Endothelial cell of umbilical vein (primary cell): Measurements from ENCODE around the gene CD79B. TPM values are rescaled to one million over a fixed set of nuclear protein-coding genes. Genes with fewer than 3 reads are reported as not detected.

Experiments used
- BruUV-seq: library from RNA; stranded (reverse); fragments of 400-500 nt; replicated peaks from 2 replicates; lab custom pipeline; 2021; lab: Mats Ljungman, UMichigan
- CTCF ChIA-PET: fragments of 300-600, 350-600 bp; sonication (Branson Sonifier 250); formaldehyde crosslinking; loops from one replicate; lab custom pipeline; 2021; ENCODE audit warnings: antibody characterized with exemption, inconsistent platforms; lab: Charles Lee
- POLR2A ChIA-PET: fragments of 300-600, 350-600 bp; sonication (Branson Sonifier 250); formaldehyde crosslinking; loops from one replicate; lab custom pipeline; 2021; ENCODE audit warnings: antibody characterized with exemption, inconsistent platforms; lab: Charles Lee
- DNase-seq: peaks from one replicate; pipeline ENCODE4 v3.0.0-alpha.2; 2011; ENCODE audit warnings: low read depth, low spot score
- FAIRE-seq: peaks from 2 replicates; lab custom pipeline; 2011; peaks lifted over from hg19 to GRCh38; lab: Jason Lieb, UNC
- H2AFZ ChIP-seq: 2 replicates; pipeline ENCODE4 v1.6.0; 2012; ENCODE audit warnings: low read depth, low read length, control low read depth, inconsistent platforms
- H3K27ac ChIP-seq: 2 replicates; pipeline ENCODE4 v1.5.1; 2011; ENCODE audit warnings: low read depth, mild to moderate bottlenecking, control low read depth, low read length, moderate library complexity; ENCODE audit not compliant: insufficient read depth
- H3K27me3 ChIP-seq, 2 experiments: 2 replicates each; pipeline versions ENCODE4 v1.6.0 to v1.6.1; 2011; ENCODE audit warnings: low read length in 2 of 2, mixed read lengths in 1 of 2; ENCODE audit not compliant: control insufficient read depth in 2 of 2, insufficient read depth in 2 of 2
- H3K36me3 ChIP-seq, 2 experiments: 2 replicates in 1 of 2; 3 replicates in 1 of 2; pipeline ENCODE4 v1.5.1; 2011; ENCODE audit warnings: low read length in 2 of 2, mild to moderate bottlenecking in 1 of 2, moderate library complexity in 1 of 2; ENCODE audit not compliant: control insufficient read depth in 2 of 2, insufficient read depth in 2 of 2; ENCODE audit errors: extremely low read depth in 1 of 2
- H3K4me1 ChIP-seq: 3 replicates; pipeline ENCODE4 v1.5.1; 2011; ENCODE audit warnings: mild to moderate bottlenecking, low read length; ENCODE audit not compliant: control insufficient read depth, insufficient read depth; ENCODE audit errors: extremely low read depth
- H3K4me2 ChIP-seq: 2 replicates; pipeline ENCODE4 v1.6.1; 2011; ENCODE audit warnings: low read length, control low read depth, mixed read lengths; ENCODE audit not compliant: insufficient read depth
- H3K4me3 ChIP-seq, 3 experiments: fragments of 200-600 bp in 1 of 3; sonication (generic), shearing (Covaris generic) in 1 of 3; replicated peaks in 1 of 3; 2 replicates each; pipeline ENCODE4 v1.5.1; 2011 to 2016; ENCODE audit warnings: control low read depth in 3 of 3, low read length in 3 of 3, mild to moderate bottlenecking in 2 of 3, inconsistent platforms in 1 of 3, low read depth in 1 of 3, moderate library complexity in 1 of 3; ENCODE audit not compliant: insufficient read depth in 1 of 3
- H3K79me2 ChIP-seq: 2 replicates; pipeline ENCODE4 v1.6.0; 2012; ENCODE audit warnings: low read length, inconsistent platforms; ENCODE audit not compliant: control insufficient read depth, insufficient read depth
- H3K9ac ChIP-seq: replicated peaks from 2 replicates; pipeline ENCODE3; 2011; ENCODE audit warnings: low read length, control low read depth; ENCODE audit not compliant: insufficient read depth; ENCODE audit errors: extremely low read depth
- H3K9me1 ChIP-seq: replicated peaks from 3 replicates; pipeline ENCODE4 v1.6.0; 2011; ENCODE audit warnings: mild to moderate bottlenecking, low read length; ENCODE audit not compliant: control insufficient read depth, insufficient read depth; ENCODE audit errors: extremely low read depth
- H3K9me3 ChIP-seq: replicated peaks from 2 replicates; pipeline ENCODE4 v1.5.1; 2012; ENCODE audit warnings: low read length, inconsistent platforms; ENCODE audit not compliant: control insufficient read depth, insufficient read depth
- H4K20me1 ChIP-seq: replicated peaks from 2 replicates; pipeline ENCODE3; 2011; ENCODE audit warnings: mild to moderate bottlenecking, low read length; ENCODE audit not compliant: control insufficient read depth, insufficient read depth; ENCODE audit errors: extremely low read depth
- CTCF ChIP-seq, 2 donors: IDR thresholded peaks; 1 replicate in 1 of 2; 2 replicates in 1 of 2; pipeline ENCODE4 v1.5.1; 2011; ENCODE audit warnings: low read length in 2 of 2, mild to moderate bottlenecking in 2 of 2, moderate library complexity in 2 of 2, control low read depth in 1 of 2, inconsistent platforms in 1 of 2, low read depth in 1 of 2; ENCODE audit not compliant: insufficient read depth in 1 of 2; ENCODE audit errors: extremely low read depth in 1 of 2
- EZH2 ChIP-seq: IDR thresholded peaks from 2 replicates; pipeline ENCODE4 v1.6.1; 2012; ENCODE audit warnings: borderline replicate concordance, low read depth, mild to moderate bottlenecking, moderate library complexity, low read length, inconsistent platforms; ENCODE audit not compliant: severe bottlenecking
- FOS ChIP-seq: IDR thresholded peaks from 2 replicates; pipeline ENCODE4 v1.6.1; 2011; ENCODE audit warnings: mild to moderate bottlenecking, low read length, moderate library complexity, borderline replicate concordance; ENCODE audit not compliant: insufficient read depth
- GATA2 ChIP-seq: IDR thresholded peaks from 2 replicates; pipeline ENCODE4 v1.7.0; 2011; ENCODE audit warnings: low read depth, mild to moderate bottlenecking, moderate library complexity, mixed read lengths, low read length; ENCODE audit not compliant: insufficient read length, insufficient read depth
- JUN ChIP-seq: IDR thresholded peaks from 2 replicates; pipeline ENCODE4 v1.6.1; 2011; ENCODE audit warnings: borderline replicate concordance, low read depth; ENCODE audit not compliant: insufficient read length, insufficient read depth
- MAX ChIP-seq: IDR thresholded peaks from 2 replicates; pipeline ENCODE4 v1.6.1; 2011; ENCODE audit not compliant: insufficient read depth, insufficient read length
- MYC ChIP-seq: IDR thresholded peaks from one replicate; pipeline ENCODE4 v1.6.1; 2011; ENCODE audit warnings: mild to moderate bottlenecking, low read depth, low read length
- POLR2A ChIP-seq: IDR thresholded peaks from 2 replicates; pipeline ENCODE4 v1.6.1; 2012; ENCODE audit warnings: low read depth, mild to moderate bottlenecking, control low read depth, low read length
- POLR2AphosphoS5 ChIP-seq: IDR thresholded peaks from 2 replicates; pipeline ENCODE4 v1.6.1; 2012; ENCODE audit warnings: low read depth, mild to moderate bottlenecking, control low read depth, low read length, moderate library complexity; ENCODE audit not compliant: insufficient read depth
- dilution Hi-C: fragments of 300-500 bp; cut with MboI; formaldehyde crosslinking; loops from one replicate; pipeline ENCODE4 v1.15.0; 2019; ENCODE audit warnings: low sequenced_read_pairs; ENCODE audit not compliant: extremely low pct_ligation_motif_present
- intact Hi-C: fragments of 100-400 bp; cut with micrococcal nuclease; formaldehyde crosslinking; loops from one replicate; pipeline ENCODE4 v1.10.0; 2022
- polyA plus RNA-seq, 4 experiments: library from polyadenylated mRNA; depleted of rRNA in 3 of 4; stranded (reverse) in 3 of 4; unstranded in 1 of 4; fragments of >200 nt; gene quantifications; 2 replicates each; pipeline versions ENCODE4 v1.2.1 to v1.2.3, GENCODE V29; 2011 to 2012; ENCODE audit warnings: missing spikeins in 1 of 4
- total RNA-seq: library from RNA; stranded (reverse); gene quantifications from 2 replicates; pipeline ENCODE4 v1.2.3, GENCODE V29; 2021

Gene CD79B
- total and polyA plus RNA-seq, 2 donors (not counting 3 experiments of a cell fraction or from before 2014, with no cell fraction given), result 2.1 to 3.9 TPM

GRCh38 chr17:63950940-63951907 lies 19.1 kb upstream of the CD79B start:
- no peaks in the 10 kb centered on the region for H3K9me3 ChIP-seq
- no peaks in the 10 kb centered on the region for H3K36me3 ChIP-seq
- H2AFZ ChIP-seq, result no peak overlapping the region
- no TSS peak for BruUV-seq
- H3K4me3 ChIP-seq, result no peak overlapping the region
- no peak overlapping the region for H3K27ac ChIP-seq
- intact Hi-C loops, result no loop called here
- no peaks in the 10 kb centered on the region for H3K9me1 ChIP-seq
- dilution Hi-C loops, result no loop called here
- H3K9ac ChIP-seq, result no peak overlapping the region
- no peaks in the 10 kb centered on the region for H4K20me1 ChIP-seq
- H3K79me2 ChIP-seq, result no peaks in the 10 kb centered on the region
- TF ChIP-seq FOS (no peak), GATA2 (no peak), EZH2 (no peak), CTCF (IDR thresholded peaks at IDR 0.05; ENCODE audit: extremely low read depth in 1 of 2, insufficient read depth in 1 of 2, low read depth in 1 of 2, low read length in 2 of 2) (no peak), JUN (no peak), MAX (no peak), MYC (no peak), POLR2A (no peak), POLR2AphosphoS5 (no peak)
- FAIRE-seq (no peak), DNase-seq (no peak)
- POLR2A ChIA-PET, result no interaction called here
- H3K4me2 ChIP-seq, result no peak overlapping the region
- H3K4me1 ChIP-seq, result no peaks in the 10 kb centered on the region
- CTCF ChIA-PET, result interaction anchor here (0.6 to 2.6 kb wide), 5 partner anchors 16 to 182 kb away, joined by 3 to 9 read pairs (median 7); no protein-coding TSS in a partner anchor
- H3K27me3 ChIP-seq, result no peaks in the 10 kb centered on the region
